ENCODE data around the gene CNTFR.
"Not testable (repeated sequence)": the region's sequence is repeated elsewhere in the genome, so short reads cannot be mapped to it uniquely, and the experiment has no call there.

Gene CNTFR

GRCh38 chr9:34540827-34541226 lies 48.7 kb downstream of the CNTFR start:
- DNase-seq = peak; percentile 31
- H3K27me3 ChIP-seq (replicated peaks) = peaks cover 7% of the 10 kb centered on the region
- H3K4me3 ChIP-seq (ENCODE audit: low read depth, low read length) = no peak overlapping the region
- in situ Hi-C loops (cut with HindIII; ENCODE audit: low pct_ligation_motif_present, low sequenced_read_pairs) = no loop called here
- TF ChIP-seq, protein P1, sequence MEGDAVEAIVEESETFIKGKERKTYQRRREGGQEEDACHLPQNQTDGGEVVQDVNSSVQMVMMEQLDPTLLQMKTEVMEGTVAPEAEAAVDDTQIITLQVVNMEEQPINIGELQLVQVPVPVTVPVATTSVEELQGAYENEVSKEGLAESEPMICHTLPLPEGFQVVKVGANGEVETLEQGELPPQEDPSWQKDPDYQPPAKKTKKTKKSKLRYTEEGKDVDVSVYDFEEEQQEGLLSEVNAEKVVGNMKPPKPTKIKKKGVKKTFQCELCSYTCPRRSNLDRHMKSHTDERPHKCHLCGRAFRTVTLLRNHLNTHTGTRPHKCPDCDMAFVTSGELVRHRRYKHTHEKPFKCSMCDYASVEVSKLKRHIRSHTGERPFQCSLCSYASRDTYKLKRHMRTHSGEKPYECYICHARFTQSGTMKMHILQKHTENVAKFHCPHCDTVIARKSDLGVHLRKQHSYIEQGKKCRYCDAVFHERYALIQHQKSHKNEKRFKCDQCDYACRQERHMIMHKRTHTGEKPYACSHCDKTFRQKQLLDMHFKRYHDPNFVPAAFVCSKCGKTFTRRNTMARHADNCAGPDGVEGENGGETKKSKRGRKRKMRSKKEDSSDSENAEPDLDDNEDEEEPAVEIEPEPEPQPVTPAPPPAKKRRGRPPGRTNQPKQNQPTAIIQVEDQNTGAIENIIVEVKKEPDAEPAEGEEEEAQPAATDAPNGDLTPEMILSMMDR (IDR thresholded peaks at IDR 0.05; ENCODE audit: low read depth, low read length, missing control alignments) = peak; percentile 10
- H3K27ac ChIP-seq = no peak overlapping the region
- H3K36me3 ChIP-seq (replicated peaks) = no peaks in the 10 kb centered on the region

GRCh38 chr9:34536685-34537084 lies 52.8 kb downstream of the CNTFR start:
- in situ Hi-C loops (cut with HindIII; ENCODE audit: low pct_ligation_motif_present, low sequenced_read_pairs) = no loop called here
- no peak for DNase-seq
- Histone ChIP-seq H3K36me3 (replicated peaks) (no peaks in the 10 kb centered on the region), H3K27ac (no peak overlapping the region), H3K4me3 (ENCODE audit: low read depth, low read length) (no peak overlapping the region), H3K27me3 (replicated peaks) (peaks cover 3% of the 10 kb centered on the region)
- TF ChIP-seq, protein P1 (IDR thresholded peaks at IDR 0.05; ENCODE audit: low read depth, low read length, missing control alignments) = no peak

GRCh38 chr9:34532041-34532440 lies 57.5 kb downstream of the CNTFR start:
- H3K27me3 ChIP-seq (replicated peaks); in situ Hi-C loops (cut with HindIII; ENCODE audit: low pct_ligation_motif_present, low sequenced_read_pairs); H3K36me3 ChIP-seq (replicated peaks); H3K27ac ChIP-seq; DNase-seq; H3K4me3 ChIP-seq (ENCODE audit: low read depth, low read length): not testable (repeated sequence)

DNA sequence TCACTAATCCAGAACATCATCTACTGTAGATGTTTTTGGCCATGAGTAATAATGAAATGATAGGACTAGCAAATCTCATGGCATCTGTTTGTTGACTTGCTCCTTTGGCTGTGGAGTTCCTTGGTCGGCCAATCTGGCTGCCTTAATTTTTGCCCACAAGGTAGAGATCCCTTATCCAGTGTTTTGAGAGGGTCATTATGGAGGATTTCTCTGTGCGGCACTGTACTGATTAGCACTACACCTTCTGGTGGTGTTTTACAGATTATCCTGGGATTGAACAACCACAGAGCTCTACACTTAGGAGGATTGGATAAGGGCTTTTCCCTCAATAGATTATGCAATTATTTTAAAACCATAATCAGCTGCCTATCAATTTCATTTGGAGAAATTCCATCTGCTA lies 63.5 kb downstream of the CNTFR start:
- TF ChIP-seq, protein P1 (IDR thresholded peaks at IDR 0.05; ENCODE audit: low read depth, low read length, missing control alignments) = no peak
- in situ Hi-C loops (cut with HindIII; ENCODE audit: low pct_ligation_motif_present, low sequenced_read_pairs) = no loop called here
- DNase-seq = no peak
- Histone ChIP-seq H3K27me3 (replicated peaks) (peaks cover 2% of the 10 kb centered on the region), H3K27ac (no peak overlapping the region), H3K4me3 (ENCODE audit: low read depth, low read length) (no peak overlapping the region), H3K36me3 (replicated peaks) (no peaks in the 10 kb centered on the region)

GRCh38 chr9:34524349-34524748 lies 65.2 kb downstream of the CNTFR start:
- Histone ChIP-seq H3K27ac (no peak overlapping the region), H3K27me3 (replicated peaks) (peaks cover 8% of the 10 kb centered on the region), H3K36me3 (replicated peaks) (no peaks in the 10 kb centered on the region), H3K4me3 (ENCODE audit: low read depth, low read length) (no peak overlapping the region)
- TF ChIP-seq, protein P1 (IDR thresholded peaks at IDR 0.05; ENCODE audit: low read depth, low read length, missing control alignments) = no peak
- in situ Hi-C loops (cut with HindIII; ENCODE audit: low pct_ligation_motif_present, low sequenced_read_pairs) = no loop called here
- no peak for DNase-seq

GRCh38 chr9:34522971-34523797 lies 66.3 kb downstream of the CNTFR start, which contains the start of gene ENHO:
ENHO (minus strand) TSS chr9:34522990; CDS start chr9:34521695, 1,295 bp downstream.
- Histone ChIP-seq H3K36me3 (replicated peaks) (no peaks in the 10 kb centered on the region), H3K27ac (no peak within 1 kb of the TSS), H3K4me3 (ENCODE audit: low read depth, low read length) (peak within 1 kb of the TSS; percentile 40), H3K27me3 (replicated peaks) (peaks cover 8% of the 10 kb centered on the region)
- DNase-seq = peak; percentile 70
- in situ Hi-C loops (cut with HindIII; ENCODE audit: low pct_ligation_motif_present, low sequenced_read_pairs) = no loop called here
- TF ChIP-seq, protein P1 (IDR thresholded peaks at IDR 0.05; ENCODE audit: low read depth, low read length, missing control alignments) = no peak
